LNCaP clone FGC (cell line): ENCODE data around the gene CPTP.

Experiments used
- DNase-seq: peaks from one replicate; pipeline ENCODE4 v3.0.0-alpha.2; 2011; ENCODE audit warnings: low read depth
- H3K4me3 ChIP-seq: 2 replicates; pipeline ENCODE4 v1.5.1; 2011; ENCODE audit warnings: mild to moderate bottlenecking, low read depth, low read length, control low read depth
- TF ChIP-seq, protein P1 (sequence below): IDR thresholded peaks from 2 replicates; pipeline ENCODE4 v1.5.1; 2012; ENCODE audit warnings: mild to moderate bottlenecking; ENCODE audit not compliant: control insufficient read depth, insufficient read depth; ENCODE audit errors: extremely low read depth

Gene CPTP

DNA sequence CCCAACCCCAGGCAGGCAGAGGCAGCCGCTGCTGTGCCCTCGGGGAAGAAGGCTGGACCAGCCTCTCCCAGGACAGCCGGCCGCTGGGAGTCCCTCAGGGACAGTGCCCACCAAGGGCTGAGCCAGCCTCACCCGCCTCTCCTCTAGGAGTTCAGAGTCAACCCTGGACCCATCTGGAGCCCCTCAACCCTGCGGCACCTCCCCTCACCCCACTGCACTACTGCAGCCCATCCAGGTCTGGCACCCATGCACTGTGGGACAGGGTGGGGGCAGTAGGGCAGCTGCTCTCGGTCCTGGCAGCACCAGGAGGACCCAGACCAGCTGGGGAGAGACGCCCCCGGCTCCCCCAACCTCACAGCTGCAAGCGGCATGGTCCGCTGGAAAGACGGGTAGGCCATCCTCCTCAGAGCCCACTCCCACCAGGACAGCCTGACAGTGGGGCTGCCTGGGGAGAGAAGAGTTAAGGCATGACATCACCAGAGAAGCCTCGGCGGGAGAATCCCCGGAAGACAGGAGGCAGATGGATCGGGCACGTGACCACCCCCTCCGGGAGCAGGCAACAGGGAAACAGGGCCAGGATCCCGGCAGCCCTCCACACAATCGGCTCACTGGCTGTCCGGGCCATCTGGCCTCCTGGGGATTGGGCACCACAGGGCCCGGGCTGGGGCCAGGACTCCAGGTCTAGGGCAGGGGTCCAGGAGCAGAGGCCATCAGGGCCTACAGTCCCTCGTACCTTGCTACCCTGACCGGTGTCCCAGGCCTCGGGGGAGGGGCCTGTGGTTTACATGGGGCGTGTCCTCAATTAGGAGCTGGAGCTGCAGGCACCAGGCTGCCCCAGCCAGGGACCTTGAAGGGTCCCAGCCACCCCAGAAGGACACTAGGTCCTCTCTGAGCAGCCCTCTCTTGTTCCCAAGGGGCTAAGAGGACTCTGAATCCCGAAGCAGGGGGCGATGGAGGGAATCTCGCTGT, 20.0 kb upstream of the CPTP start:
- DNase-seq: no peak
- TF ChIP-seq, protein P1, sequence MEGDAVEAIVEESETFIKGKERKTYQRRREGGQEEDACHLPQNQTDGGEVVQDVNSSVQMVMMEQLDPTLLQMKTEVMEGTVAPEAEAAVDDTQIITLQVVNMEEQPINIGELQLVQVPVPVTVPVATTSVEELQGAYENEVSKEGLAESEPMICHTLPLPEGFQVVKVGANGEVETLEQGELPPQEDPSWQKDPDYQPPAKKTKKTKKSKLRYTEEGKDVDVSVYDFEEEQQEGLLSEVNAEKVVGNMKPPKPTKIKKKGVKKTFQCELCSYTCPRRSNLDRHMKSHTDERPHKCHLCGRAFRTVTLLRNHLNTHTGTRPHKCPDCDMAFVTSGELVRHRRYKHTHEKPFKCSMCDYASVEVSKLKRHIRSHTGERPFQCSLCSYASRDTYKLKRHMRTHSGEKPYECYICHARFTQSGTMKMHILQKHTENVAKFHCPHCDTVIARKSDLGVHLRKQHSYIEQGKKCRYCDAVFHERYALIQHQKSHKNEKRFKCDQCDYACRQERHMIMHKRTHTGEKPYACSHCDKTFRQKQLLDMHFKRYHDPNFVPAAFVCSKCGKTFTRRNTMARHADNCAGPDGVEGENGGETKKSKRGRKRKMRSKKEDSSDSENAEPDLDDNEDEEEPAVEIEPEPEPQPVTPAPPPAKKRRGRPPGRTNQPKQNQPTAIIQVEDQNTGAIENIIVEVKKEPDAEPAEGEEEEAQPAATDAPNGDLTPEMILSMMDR: no peak
- H3K4me3 ChIP-seq: peak overlapping the region; percentile 66

DNA sequence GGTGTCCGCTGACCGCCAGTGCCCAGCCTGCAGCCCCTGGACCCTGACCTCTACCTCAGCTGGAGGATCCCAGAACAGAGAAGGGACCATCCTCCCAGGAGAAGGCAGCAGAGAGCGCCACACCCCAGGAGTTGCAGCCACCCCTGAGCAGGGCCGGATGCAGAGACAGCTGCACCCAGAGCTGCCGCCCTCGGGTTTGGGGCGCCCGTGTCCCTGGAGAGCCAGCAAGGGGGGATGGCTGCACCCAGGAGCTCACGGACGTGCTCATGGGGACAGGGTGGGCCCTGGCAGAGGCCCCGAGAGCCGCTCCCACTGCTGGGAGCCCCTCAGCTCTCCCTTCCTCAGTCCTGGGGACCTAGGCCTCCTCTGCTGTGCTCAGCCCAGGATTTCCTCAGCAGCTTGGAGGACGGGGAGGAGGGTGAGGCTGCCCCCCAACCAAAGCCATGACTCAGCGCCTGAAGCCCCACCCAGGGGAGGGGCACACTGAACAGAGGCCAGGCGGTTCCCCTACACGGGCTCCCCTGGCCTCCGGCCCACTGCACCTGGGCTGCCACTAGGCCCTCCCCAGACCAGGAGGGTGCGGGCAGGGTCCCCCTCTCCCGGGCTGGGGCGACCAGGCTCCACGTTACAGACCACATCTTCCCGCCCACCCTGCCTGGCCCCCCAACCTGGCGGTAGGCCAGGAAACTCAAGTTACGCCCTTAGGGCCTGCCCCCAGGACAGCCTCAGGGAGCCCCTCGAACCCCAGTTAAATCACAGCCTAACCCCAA, 19.1 kb upstream of the CPTP start:
- TF ChIP-seq, protein P1: no peak
- no peak for DNase-seq
- H3K4me3 ChIP-seq: peak overlapping the region; percentile 66

DNA sequence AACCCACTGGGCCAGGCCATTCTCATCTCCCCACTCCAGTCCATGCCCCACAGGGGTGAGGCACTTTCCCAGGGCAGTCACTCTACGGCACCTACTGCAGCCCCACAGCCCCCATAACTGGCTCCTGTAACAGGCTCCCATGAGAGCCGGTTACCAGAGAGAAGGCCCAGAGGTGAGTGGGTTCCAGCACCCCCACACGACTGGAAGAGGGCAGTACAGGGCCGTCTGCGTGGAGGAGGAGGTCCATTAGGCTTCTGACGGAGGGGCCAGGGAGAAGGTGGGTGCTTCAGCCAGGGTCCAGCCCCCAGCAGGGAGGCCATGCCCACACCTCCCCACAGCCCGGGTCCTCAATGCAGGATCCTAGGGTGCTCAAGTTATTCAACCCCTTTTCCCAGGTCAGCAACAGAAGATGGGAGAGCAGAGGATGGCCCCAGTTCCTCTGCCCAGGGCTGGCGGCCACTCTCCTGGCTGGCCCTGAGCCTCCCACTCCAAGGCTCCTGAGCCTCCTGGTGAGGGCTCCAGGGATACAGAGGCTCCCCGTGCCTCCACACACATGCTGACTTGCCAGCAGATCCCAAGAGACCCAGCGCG, 18.4 kb upstream of the CPTP start:
- TF ChIP-seq, protein P1: no peak
- no peak for DNase-seq
- H3K4me3 ChIP-seq: peak overlapping the region; percentile 66

DNA sequence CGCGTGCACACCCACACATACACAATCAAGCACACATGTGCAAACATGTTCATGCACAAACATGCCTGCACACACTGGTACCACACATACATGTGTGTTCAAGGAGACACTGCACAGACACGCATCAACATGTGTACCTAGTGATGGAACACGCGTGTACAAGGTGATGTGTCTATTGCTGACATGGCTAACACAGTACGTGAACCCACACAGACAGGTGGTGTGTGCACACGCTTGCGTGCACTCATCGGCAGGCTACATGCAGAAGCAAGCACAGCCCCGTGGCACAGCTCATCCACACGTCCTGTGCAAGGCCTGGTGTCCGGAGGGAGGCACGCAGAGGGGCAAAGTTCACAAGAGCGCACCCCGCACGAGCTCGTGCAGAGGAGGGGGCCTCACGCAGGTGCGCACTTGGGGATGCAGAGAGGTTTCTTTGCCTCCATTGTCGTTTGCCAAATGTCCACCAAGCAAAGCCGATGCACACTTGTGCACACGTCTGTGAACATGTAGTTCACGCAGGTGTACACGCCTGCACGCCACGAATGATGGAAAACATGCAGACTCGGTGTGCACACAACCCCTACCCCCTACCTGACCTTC, 17.8 kb upstream of the CPTP start:
- TF ChIP-seq, protein P1: no peak
- H3K4me3 ChIP-seq: peak overlapping the region; percentile 66
- no peak for DNase-seq

DNA sequence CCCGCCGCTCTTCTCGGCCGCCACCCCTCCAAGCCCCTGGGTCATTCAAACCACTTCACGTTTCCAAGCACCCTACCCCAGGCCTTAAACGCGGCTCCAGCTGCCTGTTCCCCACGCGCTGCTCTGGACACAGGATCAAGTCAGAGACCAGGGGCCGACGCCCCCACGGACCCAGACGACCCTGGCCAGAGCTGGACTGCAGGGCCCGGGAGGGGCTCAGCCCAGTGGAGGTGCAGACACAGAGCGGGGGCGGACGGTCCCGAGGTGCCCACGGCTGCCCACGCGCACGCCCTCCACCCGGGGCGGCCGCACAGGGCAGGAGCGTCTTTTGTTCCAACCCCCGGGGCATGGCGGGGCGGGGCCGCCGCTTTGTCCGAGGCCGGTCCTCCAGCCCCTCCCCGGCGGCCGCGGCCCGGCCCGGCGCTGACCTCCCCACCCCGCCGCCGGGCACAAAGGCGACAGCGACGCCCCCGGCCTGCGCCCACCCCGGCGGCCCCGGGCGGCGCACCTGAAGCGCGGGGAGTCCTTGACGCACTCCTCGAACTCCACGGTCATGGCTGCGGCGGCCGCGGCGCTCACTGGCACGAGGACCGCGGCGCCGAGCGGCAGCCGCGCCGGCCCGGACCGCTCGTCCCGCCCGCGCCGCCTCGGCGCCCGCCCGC, 17.2 kb upstream of the CPTP start:
- H3K4me3 ChIP-seq: peak overlapping the region; percentile 66
- no peak for DNase-seq
- TF ChIP-seq, protein P1: no peak
